Parathyroid adenoma (tissue), 2 donors: ENCODE results near the gene CAPN5.

ENCODE experiments used
- H2AFZ ChIP-seq: fragments of 300-600 bp; sonication (generic); one replicate; pipeline ENCODE4 v1.7.0; 2017; ENCODE audit warnings: antibody characterized with exemption, mild to moderate bottlenecking
- H3K27ac ChIP-seq: fragments of 300-600 bp; sonication (generic); one replicate; pipeline ENCODE4 v1.7.0; 2017
- H3K27me3 ChIP-seq: fragments of 300-600 bp; sonication (generic); one replicate; pipeline ENCODE4 v1.7.0; 2017; ENCODE audit warnings: low read length; ENCODE audit not compliant: control insufficient read depth, insufficient read depth
- H3K36me3 ChIP-seq: fragments of 300-600 bp; sonication (generic); one replicate; pipeline ENCODE4 v1.7.0; 2017; ENCODE audit warnings: low read length; ENCODE audit not compliant: control insufficient read depth, insufficient read depth
- H3K4me1 ChIP-seq: fragments of 300-600 bp; sonication (generic); one replicate; pipeline ENCODE4 v1.7.0; 2017; ENCODE audit warnings: control low read depth
- H3K4me2 ChIP-seq: fragments of 300-600 bp; sonication (generic); one replicate; pipeline ENCODE4 v1.7.0; 2017; ENCODE audit warnings: low read length
- H3K4me3 ChIP-seq: fragments of 300-600 bp; sonication (generic); one replicate; pipeline ENCODE4 v1.7.0; 2017; ENCODE audit warnings: low read depth, low read length
- H3K79me2 ChIP-seq: fragments of 300-600 bp; sonication (generic); one replicate; pipeline ENCODE4 v1.7.0; 2017; ENCODE audit warnings: control low read depth
- H3K9ac ChIP-seq: fragments of 300-600 bp; sonication (generic); one replicate; pipeline ENCODE4 v1.7.0; 2017; ENCODE audit warnings: mild to moderate bottlenecking
- H3K9me3 ChIP-seq: fragments of 300-600 bp; sonication (generic); one replicate; pipeline ENCODE4 v1.7.0; 2017; ENCODE audit warnings: low read length; ENCODE audit not compliant: control insufficient read depth
- CTCF ChIP-seq: fragments of 300-600 bp; sonication (generic); IDR thresholded peaks from one replicate; pipeline ENCODE4 v1.7.0; 2017; ENCODE audit warnings: antibody characterized with exemption, mild to moderate bottlenecking
- donor health status: primary hyperparathyroidism.

Gene CAPN5

GRCh38 chr11:77031599-77031998 is 35.2 kb upstream of the CAPN5 start:
- Histone ChIP-seq H3K79me2 (no peaks in the 10 kb centered on the region), H3K36me3 (no peaks in the 10 kb centered on the region), H3K9me3 (no peaks in the 10 kb centered on the region), H3K4me3 (no peak overlapping the region), H2AFZ (no peak overlapping the region), H3K27ac (no peak overlapping the region), H3K27me3 (no peaks in the 10 kb centered on the region), H3K9ac (no peak overlapping the region), H3K4me2 (no peak overlapping the region), H3K4me1 (no peaks in the 10 kb centered on the region)
- no peak for TF ChIP-seq CTCF

GRCh38 chr11:77035039-77035438 is 31.7 kb upstream of the CAPN5 start:
- Histone ChIP-seq H3K27ac (no peak overlapping the region), H3K4me3 (no peak overlapping the region), H3K27me3 (no peaks in the 10 kb centered on the region)

GRCh38 chr11:77035580-77035979 is 31.2 kb upstream of the CAPN5 start:
- Histone ChIP-seq H3K27me3 (no peaks in the 10 kb centered on the region), H3K9ac (no peak overlapping the region), H3K79me2 (no peaks in the 10 kb centered on the region), H2AFZ (no peak overlapping the region), H3K27ac (no peak overlapping the region), H3K4me2 (no peak overlapping the region), H3K4me1 (no peaks in the 10 kb centered on the region), H3K9me3 (no peaks in the 10 kb centered on the region), H3K4me3 (no peak overlapping the region), H3K36me3 (no peaks in the 10 kb centered on the region)
- no peak for TF ChIP-seq CTCF

More at GRCh38 chr11:77035039-77035438, 31.7 kb upstream of the CAPN5 start:
- Histone ChIP-seq H3K9ac (no peak overlapping the region), H3K4me2 (no peak overlapping the region), H3K79me2 (no peaks in the 10 kb centered on the region), H2AFZ (no peak overlapping the region), H3K4me1 (no peaks in the 10 kb centered on the region), H3K9me3 (no peaks in the 10 kb centered on the region), H3K36me3 (no peaks in the 10 kb centered on the region)
- no peak for TF ChIP-seq CTCF

- Histone ChIP-seq H3K9me3 (no peaks in the 10 kb centered on the region), H3K27me3 (no peaks in the 10 kb centered on the region), H3K79me2 (no peaks in the 10 kb centered on the region), H3K27ac (no peak overlapping the region), H3K4me3 (no peak overlapping the region), H3K9ac (no peak overlapping the region), H3K4me2 (no peak overlapping the region), H2AFZ (no peak overlapping the region), H3K4me1 (no peaks in the 10 kb centered on the region), H3K36me3 (no peaks in the 10 kb centered on the region)
- TF ChIP-seq CTCF, result no peak
Observed at GRCh38 chr11:77036398-77036797, 30.4 kb upstream of the CAPN5 start.

GRCh38 chr11:77037057-77037456 is 29.7 kb upstream of the CAPN5 start:
- Histone ChIP-seq H3K36me3 (no peaks in the 10 kb centered on the region), H2AFZ (no peak overlapping the region), H3K9me3 (no peaks in the 10 kb centered on the region), H3K4me2 (no peak overlapping the region), H3K27ac (no peak overlapping the region), H3K79me2 (no peaks in the 10 kb centered on the region), H3K4me1 (no peaks in the 10 kb centered on the region), H3K9ac (no peak overlapping the region), H3K27me3 (no peaks in the 10 kb centered on the region), H3K4me3 (no peak overlapping the region)
- TF ChIP-seq CTCF, result no peak
